ENCODE measurements around the gene SMIM38.

Gene SMIM38

GRCh38 chr11:69193629-69194028, 37.9 kb downstream of the SMIM38 start:
- no peak overlapping the region for H2AK5ac ChIP-seq (ENCODE audit: low read length)
- H3K36me3 ChIP-seq (ENCODE audit: control insufficient read depth in 1 of 2, insufficient read depth in 2 of 2, low read length in 2 of 2): no peaks in the 10 kb centered on the region
- H3K79me1 ChIP-seq (ENCODE audit: low read length): no peaks in the 10 kb centered on the region
- H2BK120ac ChIP-seq (ENCODE audit: insufficient read depth, low read length, poor library complexity): no peak overlapping the region
- H3K23ac ChIP-seq (ENCODE audit: low read length): no peak overlapping the region
- no peak overlapping the region for H3K27ac ChIP-seq (ENCODE audit: low read depth, low read length)
- no peak overlapping the region for H4K8ac ChIP-seq (ENCODE audit: low read depth, low read length)
- no peaks in the 10 kb centered on the region for H3K79me2 ChIP-seq (ENCODE audit: control insufficient read depth, insufficient read depth, low read length, poor library complexity)
- H3K9me3 ChIP-seq (ENCODE audit: insufficient read depth, low read depth, low read length): peaks cover 6% of the 10 kb centered on the region
- no peak overlapping the region for H2BK5ac ChIP-seq (ENCODE audit: low read depth, low read length, poor library complexity)
- H2BK12ac ChIP-seq (ENCODE audit: low read length): no peak overlapping the region
- H3K14ac ChIP-seq (ENCODE audit: low read length): no peak overlapping the region
- no peak overlapping the region for H4K12ac ChIP-seq (ENCODE audit: low read depth, low read length)
- H3K4ac ChIP-seq (ENCODE audit: low read depth, low read length): no peak overlapping the region
- no CpG with 5 or more reads among the region's 2 CpGs for WGBS (ENCODE audit: extremely low coverage, insufficient coverage, insufficient read length)
- no peak overlapping the region for H2AFZ ChIP-seq (ENCODE audit: insufficient read depth, low read length, poor library complexity)
- peaks cover 0 to 2% of the 10 kb centered on the region in 2 experiments for H3K4me1 ChIP-seq (ENCODE audit: control insufficient read depth in 1 of 2, insufficient read depth in 2 of 2, low read length in 2 of 2)
- no peak overlapping the region for H3K9ac ChIP-seq (ENCODE audit: low read length)
- no peak overlapping the region for H4K91ac ChIP-seq (ENCODE audit: low read depth, low read length)
- H3K27me3 ChIP-seq (ENCODE audit: insufficient read depth, low read length): no peaks in the 10 kb centered on the region
- no peak for DNase-seq
- H3K4me3 ChIP-seq (ENCODE audit: low read depth, low read length): no peak overlapping the region
- no peak overlapping the region for H3K18ac ChIP-seq (ENCODE audit: low read length)
- no peak overlapping the region for H3K4me2 ChIP-seq (ENCODE audit: low read length)

- Histone ChIP-seq H2BK5ac (ENCODE audit: low read depth, low read length, poor library complexity) (no peak overlapping the region), H3K14ac (ENCODE audit: low read length) (no peak overlapping the region)
These were observed 38.7 kb downstream of the SMIM38 start for GRCh38 chr11:69194396-69194795.

GRCh38 chr11:69194956-69195355, 39.2 kb downstream of the SMIM38 start:
- H4K8ac ChIP-seq (ENCODE audit: low read depth, low read length): no peak overlapping the region
- peaks cover 0 to 2% of the 10 kb centered on the region in 2 experiments for H3K4me1 ChIP-seq (ENCODE audit: control insufficient read depth in 1 of 2, insufficient read depth in 2 of 2, low read length in 2 of 2)
- H3K27ac ChIP-seq (ENCODE audit: low read depth, low read length): no peak overlapping the region
- H2AFZ ChIP-seq (ENCODE audit: insufficient read depth, low read length, poor library complexity): no peak overlapping the region
- no peak overlapping the region for H4K12ac ChIP-seq (ENCODE audit: low read depth, low read length)
- H3K4me3 ChIP-seq (ENCODE audit: low read depth, low read length): no peak overlapping the region
- H2BK5ac ChIP-seq (ENCODE audit: low read depth, low read length, poor library complexity): no peak overlapping the region
- H2BK120ac ChIP-seq (ENCODE audit: insufficient read depth, low read length, poor library complexity): no peak overlapping the region
- H2AK5ac ChIP-seq (ENCODE audit: low read length): no peak overlapping the region
- H3K23ac ChIP-seq (ENCODE audit: low read length): no peak overlapping the region
- H3K18ac ChIP-seq (ENCODE audit: low read length): no peak overlapping the region
- no peaks in the 10 kb centered on the region for H3K27me3 ChIP-seq (ENCODE audit: insufficient read depth, low read length)
- no peaks in the 10 kb centered on the region for H3K79me1 ChIP-seq (ENCODE audit: low read length)
- no peak overlapping the region for H4K91ac ChIP-seq (ENCODE audit: low read depth, low read length)
- no peak overlapping the region for H3K4ac ChIP-seq (ENCODE audit: low read depth, low read length)
- H3K9ac ChIP-seq (ENCODE audit: low read length): no peak overlapping the region
- no peak for DNase-seq
- H2BK12ac ChIP-seq (ENCODE audit: low read length): no peak overlapping the region
- H3K36me3 ChIP-seq (ENCODE audit: control insufficient read depth in 1 of 2, insufficient read depth in 2 of 2, low read length in 2 of 2): no peaks in the 10 kb centered on the region
- H3K79me2 ChIP-seq (ENCODE audit: control insufficient read depth, insufficient read depth, low read length, poor library complexity): no peaks in the 10 kb centered on the region
- no peak overlapping the region for H3K4me2 ChIP-seq (ENCODE audit: low read length)
- no peak overlapping the region for H3K14ac ChIP-seq (ENCODE audit: low read length)
- H3K9me3 ChIP-seq (ENCODE audit: insufficient read depth, low read depth, low read length): peaks cover 6% of the 10 kb centered on the region
- no CpG with 5 or more reads among the region's 6 CpGs for WGBS (ENCODE audit: extremely low coverage, insufficient coverage, insufficient read length)

More at GRCh38 chr11:69194396-69194795, 38.7 kb downstream of the SMIM38 start:
- H3K18ac ChIP-seq (ENCODE audit: low read length): no peak overlapping the region
- no peak overlapping the region for H3K27ac ChIP-seq (ENCODE audit: low read depth, low read length)
- no peak overlapping the region for H3K4me2 ChIP-seq (ENCODE audit: low read length)
- no peaks in the 10 kb centered on the region for H3K79me1 ChIP-seq (ENCODE audit: low read length)
- H4K12ac ChIP-seq (ENCODE audit: low read depth, low read length): no peak overlapping the region
- no peak overlapping the region for H2AFZ ChIP-seq (ENCODE audit: insufficient read depth, low read length, poor library complexity)
- no peak overlapping the region for H2AK5ac ChIP-seq (ENCODE audit: low read length)
- H3K9me3 ChIP-seq (ENCODE audit: insufficient read depth, low read depth, low read length): peaks cover 6% of the 10 kb centered on the region
- no peak overlapping the region for H2BK120ac ChIP-seq (ENCODE audit: insufficient read depth, low read length, poor library complexity)
- no peak overlapping the region for H3K23ac ChIP-seq (ENCODE audit: low read length)
- H3K36me3 ChIP-seq (ENCODE audit: control insufficient read depth in 1 of 2, insufficient read depth in 2 of 2, low read length in 2 of 2): no peaks in the 10 kb centered on the region
- no peak overlapping the region for H3K4ac ChIP-seq (ENCODE audit: low read depth, low read length)
- DNase-seq: no peak
- no peak overlapping the region for H3K4me3 ChIP-seq (ENCODE audit: low read depth, low read length)
- no peaks in the 10 kb centered on the region for H3K79me2 ChIP-seq (ENCODE audit: control insufficient read depth, insufficient read depth, low read length, poor library complexity)
- no peak overlapping the region for H4K8ac ChIP-seq (ENCODE audit: low read depth, low read length)
- peaks cover 0 to 2% of the 10 kb centered on the region in 2 experiments for H3K4me1 ChIP-seq (ENCODE audit: control insufficient read depth in 1 of 2, insufficient read depth in 2 of 2, low read length in 2 of 2)
- no peak overlapping the region for H4K91ac ChIP-seq (ENCODE audit: low read depth, low read length)
- no peaks in the 10 kb centered on the region for H3K27me3 ChIP-seq (ENCODE audit: insufficient read depth, low read length)
- no CpG with 5 or more reads among the region's 1 CpG for WGBS (ENCODE audit: extremely low coverage, insufficient coverage, insufficient read length)
- no peak overlapping the region for H3K9ac ChIP-seq (ENCODE audit: low read length)
- H2BK12ac ChIP-seq (ENCODE audit: low read length): no peak overlapping the region

- Histone ChIP-seq H3K79me2 (ENCODE audit: control insufficient read depth, insufficient read depth, low read length, poor library complexity) (no peaks in the 10 kb centered on the region), H3K27ac (ENCODE audit: low read depth, low read length) (no peak overlapping the region), H2BK5ac (ENCODE audit: low read depth, low read length, poor library complexity) (no peak overlapping the region), H3K9me3 (ENCODE audit: insufficient read depth, low read depth, low read length) (peaks cover 4% of the 10 kb centered on the region), H2AK5ac (ENCODE audit: low read length) (no peak overlapping the region), H2BK12ac (ENCODE audit: low read length) (no peak overlapping the region), H3K18ac (ENCODE audit: low read length) (no peak overlapping the region), H4K12ac (ENCODE audit: low read depth, low read length) (no peak overlapping the region), H3K4me3 (ENCODE audit: low read depth, low read length) (no peak overlapping the region), H3K4me2 (ENCODE audit: low read length) (no peak overlapping the region), H3K79me1 (ENCODE audit: low read length) (no peaks in the 10 kb centered on the region), H3K23ac (ENCODE audit: low read length) (no peak overlapping the region), H2BK120ac (ENCODE audit: insufficient read depth, low read length, poor library complexity) (no peak overlapping the region), H2AFZ (ENCODE audit: insufficient read depth, low read length, poor library complexity) (no peak overlapping the region), H3K9ac (ENCODE audit: low read length) (no peak overlapping the region), H4K91ac (ENCODE audit: low read depth, low read length) (no peak overlapping the region), H3K4me1 (ENCODE audit: control insufficient read depth in 1 of 2, insufficient read depth in 2 of 2, low read length in 2 of 2) (peaks cover 0 to 2% of the 10 kb centered on the region in 2 experiments), H4K8ac (ENCODE audit: low read depth, low read length) (no peak overlapping the region), H3K27me3 (ENCODE audit: insufficient read depth, low read length) (no peaks in the 10 kb centered on the region), H3K4ac (ENCODE audit: low read depth, low read length) (no peak overlapping the region), H3K36me3 (ENCODE audit: control insufficient read depth in 1 of 2, insufficient read depth in 2 of 2, low read length in 2 of 2) (no peaks in the 10 kb centered on the region), H3K14ac (ENCODE audit: low read length) (no peak overlapping the region)
- WGBS (ENCODE audit: extremely low coverage, insufficient coverage, insufficient read length): no CpG with 5 or more reads among the region's 35 CpGs
- DNase-seq: no peak
These were observed 40.4 kb downstream of the SMIM38 start for GRCh38 chr11:69195824-69196782.

All from trophoblast cell (in vitro differentiated cells and primary cell).